ENCODE measurements around the gene ERCC2.

- TF ChIP-seq, protein P1, sequence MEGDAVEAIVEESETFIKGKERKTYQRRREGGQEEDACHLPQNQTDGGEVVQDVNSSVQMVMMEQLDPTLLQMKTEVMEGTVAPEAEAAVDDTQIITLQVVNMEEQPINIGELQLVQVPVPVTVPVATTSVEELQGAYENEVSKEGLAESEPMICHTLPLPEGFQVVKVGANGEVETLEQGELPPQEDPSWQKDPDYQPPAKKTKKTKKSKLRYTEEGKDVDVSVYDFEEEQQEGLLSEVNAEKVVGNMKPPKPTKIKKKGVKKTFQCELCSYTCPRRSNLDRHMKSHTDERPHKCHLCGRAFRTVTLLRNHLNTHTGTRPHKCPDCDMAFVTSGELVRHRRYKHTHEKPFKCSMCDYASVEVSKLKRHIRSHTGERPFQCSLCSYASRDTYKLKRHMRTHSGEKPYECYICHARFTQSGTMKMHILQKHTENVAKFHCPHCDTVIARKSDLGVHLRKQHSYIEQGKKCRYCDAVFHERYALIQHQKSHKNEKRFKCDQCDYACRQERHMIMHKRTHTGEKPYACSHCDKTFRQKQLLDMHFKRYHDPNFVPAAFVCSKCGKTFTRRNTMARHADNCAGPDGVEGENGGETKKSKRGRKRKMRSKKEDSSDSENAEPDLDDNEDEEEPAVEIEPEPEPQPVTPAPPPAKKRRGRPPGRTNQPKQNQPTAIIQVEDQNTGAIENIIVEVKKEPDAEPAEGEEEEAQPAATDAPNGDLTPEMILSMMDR (IDR thresholded peaks at IDR 0.05; ENCODE audit: insufficient read depth, low read length, poor library complexity, severe bottlenecking), result no peak
- TF ChIP-seq EZH2phosphoT487 (conservative IDR thresholded peaks at IDR 0.05; ENCODE audit: low read length), result no peak
These were observed 47.6 kb downstream of the ERCC2 start, which contains the start of gene CKM for GRCh38 chr19:45322744-45323281.
